Gastroesophageal sphincter (tissue), 4 donors: ENCODE measurements around the gene KCNT1. TPM values are rescaled to one million over a fixed set of nuclear protein-coding genes. Genes with fewer than 3 reads are reported as not detected.

Experiments used
- ATAC-seq: fragments of 150-250 bp; one replicate; pipeline ENCODE4 v1.9.1; 2016; ENCODE audit warnings: mild to moderate bottlenecking, moderate library complexity
- H3K27ac ChIP-seq, 4 donors: fragments of 200-600 bp; sonication (generic) in 3 of 4; 1 replicate in 3 of 4; 2 replicates in 1 of 4; pipeline ENCODE4 v1.5.1; 2016 to 2019
- H3K27me3 ChIP-seq: fragments of 200-600 bp; sonication (generic); one replicate; pipeline ENCODE4 v1.5.1; 2019
- H3K36me3 ChIP-seq, 2 donors: fragments of 200-600 bp; sonication (generic); one replicate each; pipeline ENCODE4 v1.5.1; 2019; ENCODE audit warnings: control low read depth in 1 of 2
- H3K4me1 ChIP-seq, 3 donors: fragments of 200-600 bp; sonication (generic); 1 replicate in 2 of 3; 2 replicates in 1 of 3; pipeline ENCODE4 v1.5.1; 2016 to 2019; ENCODE audit warnings: control low read depth in 2 of 3
- H3K4me3 ChIP-seq, 2 donors: fragments of 200-600 bp; sonication (generic); one replicate each; pipeline ENCODE4 v1.5.1; 2019; ENCODE audit warnings: mild to moderate bottlenecking in 1 of 2, moderate library complexity in 1 of 2
- H3K9me3 ChIP-seq, 3 donors: fragments of 200-600 bp; sonication (generic); one replicate each; pipeline ENCODE4 v1.5.1; 2017 to 2019; ENCODE audit warnings: control low read depth in 2 of 3
- EP300 ChIP-seq: sonication (generic); formaldehyde crosslinking; IDR thresholded peaks from one replicate; pipeline ENCODE4 v1.6.1; 2017; ENCODE audit warnings: antibody characterized with exemption, mild to moderate bottlenecking
- POLR2A ChIP-seq, 2 donors: fragments of 450-650 bp; IDR thresholded peaks; one replicate each; pipeline ENCODE4 v1.6.1; 2017; ENCODE audit warnings: antibody characterized with exemption in 2 of 2, mild to moderate bottlenecking in 2 of 2, moderate library complexity in 1 of 2
- POLR2AphosphoS5 ChIP-seq: sonication (generic); formaldehyde crosslinking; IDR thresholded peaks from one replicate; pipeline ENCODE4 v1.6.1; 2017; ENCODE audit warnings: antibody characterized with exemption
- WGBS, 2 donors: methylation state at CpG; one replicate each; pipeline ENCODE4 v1.1.5; 2018; ENCODE audit warnings: low coverage in 1 of 2; 5-methylcytosine and 5-hydroxymethylcytosine counted together
- total RNA-seq, 4 donors: library from RNA; depleted of rRNA; stranded (reverse); fragments of >200 nt; gene quantifications; one replicate each; pipeline ENCODE4 v1.1.0, GENCODE V29; 2016
- TF ChIP-seq, protein P1 (sequence below), 4 experiments: fragments of 200-600 bp in 2 of 4; fragments of 450-650 bp in 2 of 4; sonication (generic) in 1 of 4; IDR thresholded peaks; one replicate each; pipeline ENCODE4 v1.5.1; 2017 to 2019; ENCODE audit warnings: antibody characterized with exemption in 4 of 4, mild to moderate bottlenecking in 2 of 4, moderate library complexity in 2 of 4

KCNT1 gene
- total RNA-seq, 4 donors from 2014 or later: 0.19 TPM; not detected in 3

DNA sequence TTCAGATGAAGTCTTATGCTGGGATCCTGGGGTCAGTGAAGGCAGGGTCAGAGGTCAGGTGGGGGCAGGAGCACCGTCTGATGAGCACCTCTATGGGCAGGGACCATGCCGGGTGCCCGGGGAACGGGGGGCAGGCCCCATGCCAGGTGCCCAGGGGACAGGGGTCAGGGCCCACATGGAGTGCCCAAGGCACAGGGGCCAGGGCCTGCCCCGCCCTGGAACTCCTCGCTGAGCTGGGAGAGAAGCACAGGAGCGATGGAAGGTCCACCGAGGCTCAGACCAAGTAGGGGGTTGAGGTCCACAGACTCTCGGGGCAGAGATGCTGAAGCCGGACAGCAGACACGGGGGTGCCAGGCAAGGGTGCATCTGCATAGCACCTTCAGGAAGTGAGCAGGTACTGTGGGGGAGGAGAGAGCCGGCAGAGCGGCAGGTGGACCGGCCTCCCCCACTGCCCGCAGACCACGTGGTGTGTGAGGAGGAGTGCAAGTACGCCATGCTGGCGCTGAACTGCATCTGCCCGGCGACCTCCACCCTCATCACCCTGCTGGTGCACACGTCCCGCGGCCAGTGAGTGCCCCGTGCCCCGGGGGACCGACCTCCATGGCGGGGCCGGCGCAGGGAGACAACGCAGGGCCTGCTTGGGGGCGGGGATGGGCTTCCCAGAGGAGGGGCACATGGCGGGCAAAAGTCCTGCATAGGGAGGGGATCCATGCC, 67.7 kb downstream of the KCNT1 start:
- H3K36me3 ChIP-seq: no peaks in the 10 kb centered on the region
- no CpG with 5 or more reads among the region's 32 CpGs for WGBS, 2 donors
- no peak for TF ChIP-seq POLR2AphosphoS5
- TF ChIP-seq, protein P1, sequence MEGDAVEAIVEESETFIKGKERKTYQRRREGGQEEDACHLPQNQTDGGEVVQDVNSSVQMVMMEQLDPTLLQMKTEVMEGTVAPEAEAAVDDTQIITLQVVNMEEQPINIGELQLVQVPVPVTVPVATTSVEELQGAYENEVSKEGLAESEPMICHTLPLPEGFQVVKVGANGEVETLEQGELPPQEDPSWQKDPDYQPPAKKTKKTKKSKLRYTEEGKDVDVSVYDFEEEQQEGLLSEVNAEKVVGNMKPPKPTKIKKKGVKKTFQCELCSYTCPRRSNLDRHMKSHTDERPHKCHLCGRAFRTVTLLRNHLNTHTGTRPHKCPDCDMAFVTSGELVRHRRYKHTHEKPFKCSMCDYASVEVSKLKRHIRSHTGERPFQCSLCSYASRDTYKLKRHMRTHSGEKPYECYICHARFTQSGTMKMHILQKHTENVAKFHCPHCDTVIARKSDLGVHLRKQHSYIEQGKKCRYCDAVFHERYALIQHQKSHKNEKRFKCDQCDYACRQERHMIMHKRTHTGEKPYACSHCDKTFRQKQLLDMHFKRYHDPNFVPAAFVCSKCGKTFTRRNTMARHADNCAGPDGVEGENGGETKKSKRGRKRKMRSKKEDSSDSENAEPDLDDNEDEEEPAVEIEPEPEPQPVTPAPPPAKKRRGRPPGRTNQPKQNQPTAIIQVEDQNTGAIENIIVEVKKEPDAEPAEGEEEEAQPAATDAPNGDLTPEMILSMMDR (IDR thresholded peaks at IDR 0.05): no peak
- TF ChIP-seq POLR2A (IDR thresholded peaks at IDR 0.05): no peak
- no peak for TF ChIP-seq EP300
- H3K27ac ChIP-seq: no peak overlapping the region
- no peak overlapping the region for H3K4me3 ChIP-seq
- H3K4me1 ChIP-seq: no peaks in the 10 kb centered on the region
- peaks cover 0 to 26% (median 0%) of the 10 kb centered on the region in 3 donors for H3K9me3 ChIP-seq
- no peak for ATAC-seq
- peaks cover 71% of the 10 kb centered on the region for H3K27me3 ChIP-seq

DNA sequence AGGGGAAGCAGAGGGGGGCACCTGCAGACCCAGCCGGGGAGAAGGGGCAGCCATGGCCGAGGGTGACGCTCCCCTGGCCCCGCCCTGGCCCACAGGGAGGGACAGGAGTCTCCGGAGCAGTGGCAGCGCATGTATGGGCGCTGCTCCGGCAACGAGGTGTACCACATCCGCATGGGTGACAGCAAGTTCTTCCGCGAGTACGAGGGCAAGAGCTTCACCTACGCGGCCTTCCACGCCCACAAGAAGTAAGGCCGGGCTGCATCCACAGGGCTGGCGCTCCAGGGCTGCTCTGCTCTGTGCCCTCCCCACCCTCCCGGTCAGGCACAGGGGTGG, 68.2 kb downstream of the KCNT1 start:
- Histone ChIP-seq H3K27me3 (peaks cover 76% of the 10 kb centered on the region), H3K36me3 (no peaks in the 10 kb centered on the region), H3K27ac (no peak overlapping the region), H3K4me3 (no peak overlapping the region), H3K9me3 (peaks cover 0 to 22% (median 0%) of the 10 kb centered on the region in 3 donors), H3K4me1 (no peaks in the 10 kb centered on the region)
- 80% methylated on average over 5 of the region's 19 CpGs; no CpG with 5 or more reads in 1 of the 2 donors for WGBS, 2 donors
- ATAC-seq: no peak
- no peak for TF ChIP-seq EP300
- TF ChIP-seq, protein P1 (IDR thresholded peaks at IDR 0.05): no peak
- TF ChIP-seq POLR2AphosphoS5: no peak
- no peak for TF ChIP-seq POLR2A (IDR thresholded peaks at IDR 0.05)

DNA sequence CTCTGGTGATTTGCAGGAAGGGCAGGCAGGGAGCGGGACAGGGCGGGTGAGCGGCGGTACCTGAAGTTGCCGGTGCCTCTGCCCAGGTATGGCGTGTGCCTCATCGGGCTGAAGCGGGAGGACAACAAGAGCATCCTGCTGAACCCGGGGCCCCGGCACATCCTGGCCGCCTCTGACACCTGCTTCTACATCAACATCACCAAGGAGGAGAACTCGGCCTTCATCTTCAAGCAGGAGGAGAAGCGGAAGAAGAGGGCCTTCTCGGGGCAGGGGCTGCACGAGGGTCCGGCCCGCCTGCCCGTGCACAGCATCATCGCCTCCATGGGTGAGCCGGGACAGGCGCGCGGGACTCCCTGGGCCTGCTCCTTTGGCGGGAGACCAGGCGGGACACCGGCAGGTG, 68.8 kb downstream of the KCNT1 start:
- no peak for ATAC-seq
- no peak overlapping the region for H3K4me3 ChIP-seq
- TF ChIP-seq EP300: no peak
- TF ChIP-seq, protein P1 (IDR thresholded peaks at IDR 0.05): no peak
- no peaks in the 10 kb centered on the region for H3K4me1 ChIP-seq
- no peak overlapping the region for H3K27ac ChIP-seq
- H3K9me3 ChIP-seq: peaks cover 0 to 16% (median 0%) of the 10 kb centered on the region in 3 donors
- peaks cover 82% of the 10 kb centered on the region for H3K27me3 ChIP-seq
- no CpG with 5 or more reads among the region's 26 CpGs for WGBS, 2 donors
- H3K36me3 ChIP-seq: no peaks in the 10 kb centered on the region

DNA sequence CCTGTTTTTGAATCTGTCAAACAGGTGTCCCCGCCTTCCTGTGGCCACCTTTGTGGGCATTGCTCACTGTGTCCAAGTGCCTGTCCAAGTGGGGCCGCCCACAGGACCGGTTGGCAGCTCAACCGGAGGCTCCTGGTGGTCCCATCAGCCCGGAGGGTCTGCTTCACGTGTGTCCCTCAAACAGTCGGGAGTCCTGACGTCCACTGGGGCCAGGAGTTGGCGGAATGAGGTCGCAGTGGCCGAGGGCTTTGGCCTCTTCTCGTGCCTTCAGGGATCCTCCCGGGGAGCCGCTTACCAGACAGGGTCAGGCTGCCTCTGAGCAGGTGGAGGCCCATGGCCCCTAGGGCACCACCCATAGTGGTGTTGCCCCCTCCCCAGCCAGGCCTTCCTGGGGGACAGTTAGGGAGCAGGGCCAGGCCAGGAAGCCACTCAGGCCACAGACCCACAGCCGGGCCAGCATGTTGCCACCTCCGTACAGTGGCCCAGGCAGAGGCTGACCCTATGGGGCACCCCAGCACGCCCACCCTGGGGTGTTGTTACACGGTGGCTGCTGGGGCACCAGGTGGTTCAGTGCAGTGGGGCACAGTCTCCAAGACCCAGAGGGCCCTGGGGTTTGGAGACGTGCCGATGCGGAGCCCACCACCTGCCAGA, 69.5 kb downstream of the KCNT1 start:
- no peak for ATAC-seq
- no peak overlapping the region for H3K4me3 ChIP-seq
- no peaks in the 10 kb centered on the region for H3K4me1 ChIP-seq
- no peaks in the 10 kb centered on the region for H3K36me3 ChIP-seq
- WGBS, 2 donors: no CpG with 5 or more reads among the region's 21 CpGs
- peaks cover 85% of the 10 kb centered on the region for H3K27me3 ChIP-seq
- H3K27ac ChIP-seq: no peak overlapping the region
- H3K9me3 ChIP-seq: peaks cover 0 to 8% (median 0%) of the 10 kb centered on the region in 3 donors
- TF ChIP-seq POLR2A (IDR thresholded peaks at IDR 0.05) (no peak), POLR2AphosphoS5 (no peak), EP300 (no peak)
- TF ChIP-seq, protein P1 (IDR thresholded peaks at IDR 0.05): no peak
